Medulla oblongata (tissue), 1 donor: ENCODE measurements around the gene ASGR2.

Experiments used
- DNase-seq: peaks from one replicate; pipeline ENCODE4 v3.0.0-alpha.2; 2015; ENCODE audit errors: extremely low spot score

ASGR2 gene

GRCh38 chr17:7063518-7064094, 51.0 kb downstream of the ASGR2 start:
- no peak for DNase-seq

- no peak for DNase-seq
Observed at GRCh38 chr17:7060165-7060891, 54.3 kb downstream of the ASGR2 start.

- no peak for DNase-seq
Observed at GRCh38 chr17:7058831-7059447, 55.7 kb downstream of the ASGR2 start.

GRCh38 chr17:7056386-7056785, 58.2 kb downstream of the ASGR2 start:
- DNase-seq, result no peak
